PC-9 (cell line): ENCODE data around the gene POLA1. TPM values are rescaled to one million over a fixed set of nuclear protein-coding genes. Genes with fewer than 3 reads are reported as not detected.

Source experiments
- BruUV-seq: library from RNA; stranded (reverse); fragments of 400-500 nt; replicated peaks from 2 replicates; lab custom pipeline; 2021; lab: Mats Ljungman, UMichigan
- CTCF ChIA-PET: fragments of 300-600 bp; sonication (Branson Sonifier 250); formaldehyde crosslinking; loops from one replicate; lab custom pipeline; 2022; ENCODE audit warnings: antibody characterized with exemption; lab: Charles Lee
- POLR2A ChIA-PET: fragments of 300-600 bp; sonication (Branson Sonifier 250); formaldehyde crosslinking; loops from one replicate; lab custom pipeline; 2022; ENCODE audit warnings: antibody characterized with exemption; ENCODE audit not compliant: unreplicated experiment; lab: Charles Lee
- DNase-seq, 2 experiments: peaks; one replicate each; pipeline versions ENCODE4 v3.0.0 to v3.0.0-alpha.2; 2015 to 2022; ENCODE audit warnings: mixed read lengths in 1 of 2
- H2AFZ ChIP-seq: fragments of 200-600 bp; sonication (generic); 2 replicates; pipeline ENCODE4 v1.8.1; 2017; ENCODE audit warnings: antibody characterized with exemption
- H3F3A ChIP-seq: fragments of 200-600 bp; sonication (generic); 2 replicates; pipeline ENCODE4 v1.8.1; 2017; ENCODE audit warnings: antibody characterized with exemption, mild to moderate bottlenecking, low read depth; ENCODE audit not compliant: insufficient read depth
- H3K27ac ChIP-seq: fragments of 200-600 bp; sonication (generic); 2 replicates; pipeline ENCODE4 v1.6.1; 2016; ENCODE audit warnings: mixed run types
- H3K27me3 ChIP-seq: fragments of 200-600 bp; sonication (generic); 2 replicates; pipeline ENCODE4 v1.6.1; 2016; ENCODE audit warnings: low read depth, mixed run types; ENCODE audit not compliant: insufficient read depth
- H3K36me3 ChIP-seq: fragments of 200-600 bp; sonication (generic); 2 replicates; pipeline ENCODE4 v1.6.1; 2016; ENCODE audit warnings: low read depth, mixed run types
- H3K4me1 ChIP-seq: fragments of 200-600 bp; sonication (generic); replicated peaks from 2 replicates; pipeline ENCODE4 v1.6.1; 2016; ENCODE audit warnings: mixed run types; ENCODE audit not compliant: insufficient read depth
- H3K4me2 ChIP-seq: fragments of 200-600 bp; sonication (generic); 2 replicates; pipeline ENCODE4 v1.6.1; 2017; ENCODE audit warnings: mixed run types
- H3K4me3 ChIP-seq: fragments of 200-600 bp; sonication (generic); 2 replicates; pipeline ENCODE4 v1.6.1; 2016; ENCODE audit warnings: mixed run types
- H3K79me2 ChIP-seq: fragments of 200-600 bp; sonication (generic); 2 replicates; pipeline ENCODE4 v1.6.1; 2017; ENCODE audit warnings: low read depth, mixed run types
- H3K9me2 ChIP-seq: fragments of 200-600 bp; sonication (generic); 2 replicates; pipeline ENCODE4 v1.8.1; 2017; ENCODE audit warnings: mild to moderate bottlenecking; ENCODE audit not compliant: insufficient read depth
- H3K9me3 ChIP-seq: fragments of 200-600 bp; sonication (generic); 2 replicates; pipeline ENCODE4 v1.8.1; 2016; ENCODE audit warnings: low read depth; ENCODE audit not compliant: insufficient read depth
- H4K20me1 ChIP-seq: fragments of 200-600 bp; sonication (generic); 2 replicates; pipeline ENCODE4 v1.8.1; 2017; ENCODE audit not compliant: insufficient read depth
- CTCF ChIP-seq: fragments of 200-600 bp; sonication (generic); conservative IDR thresholded peaks from 2 replicates; pipeline ENCODE4 v1.6.1; 2017; ENCODE audit warnings: mixed run types, antibody characterized with exemption, mild to moderate bottlenecking, moderate library complexity
- EZH2 ChIP-seq: fragments of 200-600 bp; sonication (generic); IDR thresholded peaks from 2 replicates; pipeline ENCODE4 v1.8.0; 2017; ENCODE audit warnings: antibody characterized with exemption, low read depth
- intact Hi-C: fragments of 100-400 bp; cut with micrococcal nuclease; formaldehyde crosslinking; loops from one replicate; pipeline ENCODE4 v1.10.0; 2022; ENCODE audit not compliant: unreplicated experiment
- total RNA-seq: library from RNA; stranded (reverse); gene quantifications from 2 replicates; pipeline ENCODE4 v1.2.3, GENCODE V29; 2021

POLA1 gene
- total RNA-seq, 1 experiment from 2014 or later = 24.6 TPM

DNA sequence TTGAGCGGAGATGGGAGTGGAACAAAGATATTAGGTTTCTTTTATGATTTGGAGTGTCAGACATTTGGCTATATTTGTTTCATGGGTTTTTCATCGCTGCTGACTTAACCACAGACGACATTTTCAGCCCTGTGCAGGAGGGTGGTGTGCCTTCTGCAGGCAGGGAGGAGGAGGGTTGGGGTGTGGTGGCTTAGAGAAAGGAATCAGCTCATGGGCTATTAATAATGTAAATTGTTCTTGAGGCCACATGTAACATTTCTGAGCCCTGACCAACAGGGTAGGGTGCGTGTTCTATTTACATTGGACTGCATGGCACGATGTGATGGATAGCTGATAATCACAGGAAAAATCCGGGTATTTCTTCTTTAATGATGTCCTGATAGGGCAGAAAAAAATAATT lies 67.6 kb downstream of the POLA1 start:
- H3K79me2 ChIP-seq = no peaks in the 10 kb centered on the region
- TF ChIP-seq CTCF = no peak
- TF ChIP-seq EZH2 = no peak
- H4K20me1 ChIP-seq = no peaks in the 10 kb centered on the region
- no peaks in the 10 kb centered on the region for H3K9me3 ChIP-seq
- no peaks in the 10 kb centered on the region for H3K4me1 ChIP-seq
- ChIA-PET POLR2A (no interaction called here), CTCF (no interaction called here)
- no peak for DNase-seq
- no peaks in the 10 kb centered on the region for H3F3A ChIP-seq
- intact Hi-C loops = no loop called here
- H3K36me3 ChIP-seq = no peaks in the 10 kb centered on the region
- no peak overlapping the region for H3K27ac ChIP-seq
- no peak overlapping the region for H3K4me3 ChIP-seq
- H3K9me2 ChIP-seq = no peaks in the 10 kb centered on the region
- no peak overlapping the region for H2AFZ ChIP-seq
- BruUV-seq = no TSS peak
- H3K27me3 ChIP-seq = no peaks in the 10 kb centered on the region
- no peak overlapping the region for H3K4me2 ChIP-seq

DNA sequence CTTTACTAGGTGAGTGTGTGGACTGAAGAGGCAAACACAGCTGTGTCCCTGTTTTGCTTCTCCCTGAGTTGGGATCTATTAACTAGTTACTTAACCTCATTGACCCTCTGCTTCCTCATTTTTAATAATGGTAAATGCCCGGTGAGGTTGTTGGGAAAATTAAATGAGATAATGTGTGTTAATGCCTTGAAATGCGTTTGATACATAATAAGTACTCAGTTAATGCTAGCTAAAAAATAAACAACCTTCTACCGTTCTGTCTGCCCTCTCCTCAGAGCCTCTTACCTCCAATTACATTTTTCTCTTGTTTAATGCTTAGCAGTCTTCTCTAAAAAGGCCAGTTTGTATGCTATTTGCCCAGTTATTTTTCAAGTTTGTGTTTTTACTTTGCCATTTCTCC lies 70.3 kb downstream of the POLA1 start:
- ChIA-PET CTCF (no interaction called here), POLR2A (no interaction called here)

GRCh38 chrX:24767557-24767956 lies 73.8 kb downstream of the POLA1 start:
- Histone ChIP-seq H4K20me1 (no peaks in the 10 kb centered on the region), H3K9me2 (no peaks in the 10 kb centered on the region), H3K4me2 (no peak overlapping the region), H2AFZ (no peak overlapping the region), H3K27me3 (no peaks in the 10 kb centered on the region), H3K9me3 (no peaks in the 10 kb centered on the region), H3K4me3 (no peak overlapping the region), H3K36me3 (no peaks in the 10 kb centered on the region), H3K4me1 (no peaks in the 10 kb centered on the region), H3K79me2 (no peaks in the 10 kb centered on the region), H3F3A (no peaks in the 10 kb centered on the region), H3K27ac (no peak overlapping the region)
- no TSS peak for BruUV-seq
- CTCF ChIA-PET = no interaction called here
- no peak for TF ChIP-seq EZH2
- TF ChIP-seq CTCF = no peak
- POLR2A ChIA-PET = no interaction called here
- DNase-seq = no peak
- intact Hi-C loops = no loop called here

More for the DNA sequence above, 70.3 kb downstream of the POLA1 start:
- H3F3A ChIP-seq = no peaks in the 10 kb centered on the region
- H3K4me1 ChIP-seq = no peaks in the 10 kb centered on the region
- no TSS peak for BruUV-seq
- H3K9me2 ChIP-seq = no peaks in the 10 kb centered on the region
- no peaks in the 10 kb centered on the region for H3K27me3 ChIP-seq
- TF ChIP-seq EZH2 (no peak), CTCF (no peak)
- no peaks in the 10 kb centered on the region for H4K20me1 ChIP-seq
- no peaks in the 10 kb centered on the region for H3K9me3 ChIP-seq
- no peak overlapping the region for H3K27ac ChIP-seq
- intact Hi-C loops = no loop called here
- H2AFZ ChIP-seq = no peak overlapping the region
- no peak overlapping the region for H3K4me2 ChIP-seq
- H3K36me3 ChIP-seq = no peaks in the 10 kb centered on the region
- no peaks in the 10 kb centered on the region for H3K79me2 ChIP-seq
- no peak for DNase-seq
- no peak overlapping the region for H3K4me3 ChIP-seq
